GM12892 (cell line): ENCODE data around the gene IRAG1.

Experiments
- DNase-seq: peaks from one replicate; pipeline ENCODE4 v3.0.0; 2011; ENCODE audit not compliant: insufficient read length
- FAIRE-seq: peaks from 2 replicates; lab custom pipeline; 2011; peaks lifted over from hg19 to GRCh38; lab: Jason Lieb, UNC
- POLR2A ChIP-seq: IDR thresholded peaks from 2 replicates; pipeline ENCODE4 v1.6.1; 2011; ENCODE audit warnings: low read depth, low read length, control low read depth
- POLR2AphosphoS5 ChIP-seq: IDR thresholded peaks from 2 replicates; pipeline ENCODE4 v1.6.1; 2011; ENCODE audit warnings: low read depth, low read length, control low read depth
- TAF1 ChIP-seq: IDR thresholded peaks from 2 replicates; pipeline ENCODE4 v1.6.1; 2011; ENCODE audit warnings: low read depth, mild to moderate bottlenecking, control low read depth, low read length, borderline replicate concordance

IRAG1 gene

GRCh38 chr11:10725114-10725906, 31.8 kb upstream of the IRAG1 start:
- no peak for TF ChIP-seq POLR2AphosphoS5
- no peak for TF ChIP-seq POLR2A
- no peak for TF ChIP-seq TAF1
- FAIRE-seq (no peak), DNase-seq (no peak)

DNA sequence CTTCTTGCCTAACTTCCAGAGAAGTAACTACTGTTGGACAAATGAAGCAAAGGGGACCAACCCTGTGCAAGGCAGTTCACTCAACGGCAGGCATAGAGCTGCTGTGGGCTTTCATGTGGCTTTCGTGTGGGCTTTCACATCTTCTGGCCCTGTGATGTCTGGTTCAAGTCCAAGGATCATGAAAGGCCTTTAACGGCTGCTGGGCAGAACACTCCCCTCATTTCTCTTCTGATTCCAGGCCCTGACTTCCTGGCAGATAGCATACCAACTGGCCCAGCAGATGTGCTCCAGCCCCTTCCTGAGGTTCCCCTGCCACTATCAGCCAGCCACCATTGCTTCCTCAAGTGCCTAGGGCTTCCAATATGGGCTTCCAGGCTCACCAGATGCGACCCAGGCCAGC, 28.8 kb upstream of the IRAG1 start:
- no peak for TF ChIP-seq TAF1
- TF ChIP-seq POLR2A, result no peak
- TF ChIP-seq POLR2AphosphoS5, result no peak
- FAIRE-seq (no peak), DNase-seq (no peak)

- FAIRE-seq (no peak), DNase-seq (no peak)
- TF ChIP-seq TAF1, result no peak
- no peak for TF ChIP-seq POLR2A
These were observed 27.4 kb upstream of the IRAG1 start for GRCh38 chr11:10720881-10721376.

- FAIRE-seq, result no peak
- DNase-seq, result no peak
- TF ChIP-seq POLR2A, result no peak
- no peak for TF ChIP-seq TAF1
- no peak for TF ChIP-seq POLR2AphosphoS5
These were observed 26.1 kb upstream of the IRAG1 start for GRCh38 chr11:10719616-10720015.

GRCh38 chr11:10716543-10717259, 23.1 kb upstream of the IRAG1 start:
- TF ChIP-seq POLR2A, result no peak
- no peak for TF ChIP-seq POLR2AphosphoS5
- TF ChIP-seq TAF1, result no peak
- FAIRE-seq (no peak), DNase-seq (no peak)

DNA sequence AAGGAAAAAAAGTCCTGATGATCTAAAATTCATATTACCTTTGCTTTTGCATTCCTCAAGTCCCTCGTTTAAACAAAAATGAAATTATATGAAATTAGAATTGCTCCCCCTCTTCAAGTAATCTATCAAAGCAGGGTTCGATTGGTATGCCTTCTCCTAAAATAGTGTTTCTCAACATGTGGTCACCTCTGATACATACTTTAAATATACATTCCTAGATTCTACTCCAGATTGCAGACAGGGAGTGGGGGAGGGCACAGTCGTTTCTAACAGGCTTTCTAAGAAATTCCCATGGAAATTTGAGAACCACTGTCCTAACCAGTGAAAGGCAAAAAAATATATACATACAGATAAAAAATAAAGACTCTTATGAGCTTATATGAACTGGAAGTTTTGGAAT, 22.6 kb upstream of the IRAG1 start:
- DNase-seq, result no peak
- TF ChIP-seq TAF1 (no peak), POLR2AphosphoS5 (no peak), POLR2A (no peak)
- no peak for FAIRE-seq

DNA sequence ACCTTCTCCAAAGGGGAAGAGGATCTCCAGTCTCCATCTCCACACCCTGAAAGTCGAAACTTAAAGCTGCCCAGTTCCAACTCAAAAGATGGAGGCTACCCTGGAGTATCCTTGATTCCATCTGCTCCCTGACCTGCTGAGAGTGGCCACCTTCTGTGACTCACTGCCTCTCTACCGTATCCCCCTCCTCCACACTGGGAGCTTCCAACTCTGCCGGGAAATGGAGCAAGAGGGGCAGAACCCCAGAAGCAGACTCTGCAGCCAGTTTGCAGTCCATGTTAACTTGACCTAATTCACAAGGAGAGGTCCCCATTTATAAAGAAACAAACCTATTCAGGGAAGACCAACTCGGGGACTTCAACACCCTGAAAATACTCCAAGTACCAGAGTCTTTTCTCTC, 22.0 kb upstream of the IRAG1 start:
- DNase-seq (no peak), FAIRE-seq (no peak)
- TF ChIP-seq POLR2AphosphoS5 (no peak), TAF1 (no peak), POLR2A (no peak)

GRCh38 chr11:10709299-10710086, 15.9 kb upstream of the IRAG1 start:
- no peak for FAIRE-seq
- no peak for DNase-seq
- no peak for TF ChIP-seq TAF1
- TF ChIP-seq POLR2A, result no peak
- no peak for TF ChIP-seq POLR2AphosphoS5

GRCh38 chr11:10708131-10708530, 14.6 kb upstream of the IRAG1 start:
- FAIRE-seq, result no peak
- DNase-seq, result no peak
- no peak for TF ChIP-seq POLR2AphosphoS5
- TF ChIP-seq POLR2A, result no peak
- no peak for TF ChIP-seq TAF1

DNA sequence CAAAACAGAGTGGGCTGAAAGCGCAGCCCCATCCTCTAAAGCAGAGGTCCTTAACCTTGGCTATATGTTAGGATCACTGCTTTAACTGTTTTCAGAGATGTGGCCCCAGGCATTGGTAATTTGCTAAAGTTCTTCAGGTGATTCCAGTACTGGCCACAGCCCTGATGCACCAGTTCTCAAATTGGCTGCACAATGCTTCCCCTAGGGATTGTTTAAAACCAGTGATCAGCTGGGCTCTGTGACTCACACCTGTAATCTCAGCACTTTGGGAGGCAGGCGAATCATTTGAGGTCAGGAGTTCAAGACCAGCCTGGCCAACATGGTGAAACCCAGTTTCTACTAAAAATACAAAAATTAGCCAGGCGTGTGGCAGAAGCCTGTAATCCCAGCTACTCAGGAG, 8.4 kb upstream of the IRAG1 start:
- no peak for TF ChIP-seq POLR2AphosphoS5
- DNase-seq (no peak), FAIRE-seq (no peak)

GRCh38 chr11:10699072-10699471, 5.5 kb upstream of the IRAG1 start:
- no peak for FAIRE-seq
- no peak for DNase-seq

GRCh38 chr11:10697323-10697620, 3.7 kb upstream of the IRAG1 start:
- TF ChIP-seq POLR2A, result no peak
- no peak for TF ChIP-seq POLR2AphosphoS5
- no peak for TF ChIP-seq TAF1

More at GRCh38 chr11:10699072-10699471, 5.5 kb upstream of the IRAG1 start:
- TF ChIP-seq TAF1, result no peak
- TF ChIP-seq POLR2A, result no peak
- no peak for TF ChIP-seq POLR2AphosphoS5

More at GRCh38 chr11:10697323-10697620, 3.7 kb upstream of the IRAG1 start:
- DNase-seq, result no peak
- FAIRE-seq, result no peak
